ENCODE measurements around the gene FER. TPM values are rescaled to one million over a fixed set of nuclear protein-coding genes. Genes with fewer than 3 reads are reported as not detected.

FER gene
- total RNA-seq, 1 donor from 2014 or later, result 35.3 TPM

DNA sequence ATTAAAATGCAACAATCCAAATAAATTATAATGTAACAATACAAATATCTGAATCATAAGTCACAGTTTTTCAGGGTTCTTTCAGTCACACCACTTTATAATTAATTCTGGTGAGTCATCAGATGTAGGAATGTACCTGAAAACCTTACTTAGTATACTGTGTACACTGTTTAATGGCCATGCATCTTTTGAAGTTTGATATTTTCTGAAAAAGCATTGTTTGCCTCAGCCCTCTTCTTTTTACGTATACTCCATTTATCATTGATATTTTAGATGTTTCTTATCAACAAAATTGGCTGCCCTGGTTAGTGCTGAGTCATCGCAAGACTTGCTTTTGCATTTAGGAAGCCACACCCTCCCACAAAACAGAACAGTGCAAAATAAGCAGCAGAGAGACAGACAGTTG, 443.5 kb downstream of the FER start:
- DNase-seq (no peak), ATAC-seq (no peak)
- H3K9me3 ChIP-seq, result no peaks in the 10 kb centered on the region
- no peak overlapping the region for H3K4me3 ChIP-seq
- TF ChIP-seq, protein P1, sequence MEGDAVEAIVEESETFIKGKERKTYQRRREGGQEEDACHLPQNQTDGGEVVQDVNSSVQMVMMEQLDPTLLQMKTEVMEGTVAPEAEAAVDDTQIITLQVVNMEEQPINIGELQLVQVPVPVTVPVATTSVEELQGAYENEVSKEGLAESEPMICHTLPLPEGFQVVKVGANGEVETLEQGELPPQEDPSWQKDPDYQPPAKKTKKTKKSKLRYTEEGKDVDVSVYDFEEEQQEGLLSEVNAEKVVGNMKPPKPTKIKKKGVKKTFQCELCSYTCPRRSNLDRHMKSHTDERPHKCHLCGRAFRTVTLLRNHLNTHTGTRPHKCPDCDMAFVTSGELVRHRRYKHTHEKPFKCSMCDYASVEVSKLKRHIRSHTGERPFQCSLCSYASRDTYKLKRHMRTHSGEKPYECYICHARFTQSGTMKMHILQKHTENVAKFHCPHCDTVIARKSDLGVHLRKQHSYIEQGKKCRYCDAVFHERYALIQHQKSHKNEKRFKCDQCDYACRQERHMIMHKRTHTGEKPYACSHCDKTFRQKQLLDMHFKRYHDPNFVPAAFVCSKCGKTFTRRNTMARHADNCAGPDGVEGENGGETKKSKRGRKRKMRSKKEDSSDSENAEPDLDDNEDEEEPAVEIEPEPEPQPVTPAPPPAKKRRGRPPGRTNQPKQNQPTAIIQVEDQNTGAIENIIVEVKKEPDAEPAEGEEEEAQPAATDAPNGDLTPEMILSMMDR (IDR thresholded peaks at IDR 0.05), result no peak
- no peaks in the 10 kb centered on the region for H3K27me3 ChIP-seq (ENCODE audit: low read depth)
- peaks cover 20% of the 10 kb centered on the region for H3K36me3 ChIP-seq
- no peak overlapping the region for H3K27ac ChIP-seq
- peaks cover 9% of the 10 kb centered on the region for H3K4me1 ChIP-seq
- intact Hi-C loops (cut with DNase I), result no loop called here

DNA sequence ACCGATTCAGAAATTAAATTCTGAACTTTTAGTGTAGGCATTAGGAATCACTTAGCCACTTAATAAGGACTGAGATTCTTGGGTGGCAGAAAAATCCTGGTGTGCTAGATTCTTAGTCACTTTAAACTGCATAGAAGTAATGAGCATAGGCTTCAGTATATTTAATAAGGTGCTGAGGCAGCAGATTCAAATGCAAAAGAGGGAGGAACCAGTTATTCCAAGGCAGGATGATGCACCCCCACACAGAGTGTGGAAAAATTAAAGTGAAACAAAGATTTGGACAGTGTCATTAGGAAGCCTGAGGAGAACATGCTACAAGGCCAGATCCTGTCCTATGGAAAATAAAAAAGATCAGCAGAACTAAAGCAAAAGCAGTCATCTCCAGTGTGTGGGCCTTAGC, 444.3 kb downstream of the FER start:
- H3K9me3 ChIP-seq, result no peaks in the 10 kb centered on the region
- no peak for ATAC-seq
- H3K4me1 ChIP-seq, result peaks cover 9% of the 10 kb centered on the region
- H3K36me3 ChIP-seq, result peaks cover 13% of the 10 kb centered on the region
- H3K27me3 ChIP-seq (ENCODE audit: low read depth), result no peaks in the 10 kb centered on the region
- TF ChIP-seq, protein P1 (IDR thresholded peaks at IDR 0.05), result no peak
- intact Hi-C loops (cut with DNase I), result no loop called here
- H3K4me3 ChIP-seq, result no peak overlapping the region
- no peak overlapping the region for H3K27ac ChIP-seq
- DNase-seq, result no peak

DNA sequence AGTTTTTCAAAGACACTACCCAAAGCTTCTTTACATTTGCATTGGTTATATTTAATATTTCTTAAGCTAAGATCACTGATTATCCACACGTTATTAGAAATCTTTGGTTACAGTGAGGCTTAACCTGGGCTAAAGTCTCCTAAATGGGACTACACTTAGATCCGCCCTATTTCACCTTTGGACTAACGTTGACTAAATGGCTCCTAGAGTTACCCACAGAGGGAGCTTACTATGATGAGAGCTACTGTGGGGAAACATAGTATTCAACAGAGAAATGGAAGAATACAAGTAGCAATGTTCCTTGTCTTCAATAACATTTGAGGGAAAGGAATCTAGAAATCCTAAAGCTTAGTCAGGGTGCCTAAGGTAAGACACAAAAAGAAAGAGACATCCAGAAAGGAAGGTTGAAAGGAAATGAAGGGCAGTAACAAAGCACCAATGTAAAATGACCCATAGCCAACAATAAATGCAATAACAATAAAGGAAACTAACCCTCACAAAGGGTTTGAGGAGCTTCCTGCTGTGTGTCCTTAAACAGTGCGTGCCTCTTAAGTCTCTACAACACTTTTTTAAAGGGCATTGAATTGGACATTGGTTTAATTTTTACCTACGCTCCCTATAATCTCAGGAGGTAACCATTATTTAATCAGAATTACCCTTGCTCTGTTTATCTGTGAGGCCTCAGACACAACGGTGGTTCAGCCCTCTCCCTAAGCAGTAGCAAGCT, 445.0 kb downstream of the FER start:
- Histone ChIP-seq H3K4me3 (no peak overlapping the region), H3K36me3 (peaks cover 6% of the 10 kb centered on the region), H3K4me1 (peaks cover 9% of the 10 kb centered on the region), H3K27me3 (ENCODE audit: low read depth) (no peaks in the 10 kb centered on the region), H3K27ac (no peak overlapping the region), H3K9me3 (no peaks in the 10 kb centered on the region)
- ATAC-seq (no peak), DNase-seq (no peak)
- intact Hi-C loops (cut with DNase I), result no loop called here
- TF ChIP-seq, protein P1 (IDR thresholded peaks at IDR 0.05), result no peak

DNA sequence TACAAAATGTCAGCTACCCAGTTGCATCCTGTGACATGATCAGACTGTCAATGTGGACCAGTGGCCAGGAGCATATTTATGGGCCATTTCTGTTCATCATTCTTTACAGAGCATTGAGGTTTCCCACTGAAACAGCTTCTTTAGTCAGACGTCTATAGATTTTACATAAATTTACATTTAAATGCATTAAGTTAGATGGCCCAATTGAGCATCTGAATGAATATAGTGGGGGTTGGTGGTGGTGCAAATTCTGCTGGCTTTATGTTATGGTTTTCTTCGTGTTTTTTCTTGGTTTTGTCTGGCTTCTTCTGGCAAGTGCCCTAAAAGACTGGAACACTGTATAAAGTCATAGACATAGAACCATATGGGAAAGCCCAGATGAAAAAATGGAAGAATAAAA, 448.0 kb downstream of the FER start:
- Histone ChIP-seq H3K4me3 (no peak overlapping the region), H3K4me1 (peaks cover 9% of the 10 kb centered on the region), H3K36me3 (no peaks in the 10 kb centered on the region), H3K27me3 (ENCODE audit: low read depth) (no peaks in the 10 kb centered on the region), H3K9me3 (no peaks in the 10 kb centered on the region), H3K27ac (no peak overlapping the region)
- DNase-seq (no peak), ATAC-seq (no peak)
- TF ChIP-seq, protein P1 (IDR thresholded peaks at IDR 0.05), result no peak
- intact Hi-C loops (cut with DNase I), result no loop called here

DNA sequence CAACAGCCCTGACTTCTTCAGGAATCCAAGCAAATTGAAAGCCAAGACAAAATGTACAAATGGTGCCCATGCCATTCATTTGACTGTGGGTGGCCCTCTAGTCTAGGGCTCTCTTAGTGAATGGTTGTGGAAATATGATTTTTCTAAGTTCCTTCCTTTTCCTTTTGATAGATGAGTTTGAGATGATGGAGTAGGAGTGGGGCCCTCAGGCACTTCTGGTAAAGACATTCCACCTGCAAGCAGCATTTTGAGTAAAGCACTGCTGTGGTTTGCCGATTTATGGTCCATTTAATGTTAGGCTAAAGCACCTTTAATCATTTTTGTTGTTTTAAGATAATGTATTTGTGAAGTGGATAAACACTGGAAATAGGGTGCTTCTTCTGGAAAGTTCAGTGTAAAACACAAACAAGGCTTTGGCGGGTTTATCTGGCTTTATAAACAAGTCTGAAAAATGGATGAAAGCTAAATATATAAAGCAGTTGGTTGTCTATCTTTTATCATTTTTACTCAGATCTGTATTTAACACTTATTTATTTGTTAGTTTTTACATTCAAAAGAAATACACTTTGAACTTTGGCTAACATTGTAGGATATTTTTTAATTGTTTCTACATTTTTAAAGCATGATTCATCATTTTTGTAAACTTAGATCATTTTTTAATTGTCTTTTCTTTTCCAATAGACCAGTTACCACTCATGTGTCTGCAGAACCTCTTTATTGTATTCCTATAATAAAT, 448.6 kb downstream of the FER start:
- intact Hi-C loops (cut with DNase I), result no loop called here
- Histone ChIP-seq H3K36me3 (no peaks in the 10 kb centered on the region), H3K27ac (no peak overlapping the region), H3K9me3 (no peaks in the 10 kb centered on the region), H3K4me3 (no peak overlapping the region), H3K4me1 (peaks cover 6% of the 10 kb centered on the region), H3K27me3 (ENCODE audit: low read depth) (no peaks in the 10 kb centered on the region)
- no peak for DNase-seq
- no peak for ATAC-seq
- TF ChIP-seq, protein P1 (IDR thresholded peaks at IDR 0.05), result no peak

Data from lower lobe of right lung (tissue), 2 donors.